IMR-90 (cell line): ENCODE data around the gene WNK4. TPM values are rescaled to one million over a fixed set of nuclear protein-coding genes. Genes with fewer than 3 reads are reported as not detected.

Source experiments
- ATAC-seq: fragments of 200-7000 bp; cut with Tn5 transposase; 2 replicates; pipeline ENCODE4 v1.9.1; 2020; ENCODE audit warnings: low read depth, mild to moderate bottlenecking, moderate library complexity
- BruUV-seq: library from RNA; stranded (reverse); fragments of 400-500 nt; replicated peaks from 2 replicates; lab custom pipeline; 2021; lab: Mats Ljungman, UMichigan
- CTCF ChIA-PET: fragments of 300-600 bp; formaldehyde crosslinking; extraction: SDS; loops from one replicate; lab custom pipeline; 2021; ENCODE audit warnings: antibody characterized with exemption; lab: Yijun Ruan, JAX
- POLR2A ChIA-PET: fragments of 300-600 bp; sonication (Branson Sonifier 250); formaldehyde crosslinking; loops from one replicate; lab custom pipeline; 2022; ENCODE audit warnings: antibody characterized with exemption; ENCODE audit not compliant: unreplicated experiment; lab: Charles Lee
- DNase-seq: peaks from one replicate; pipeline ENCODE4 v3.0.0; 2013
- H2AFZ ChIP-seq: replicated peaks from 2 replicates; pipeline ENCODE3; 2013; ENCODE audit warnings: low read length, mild to moderate bottlenecking; ENCODE audit not compliant: poor library complexity
- H2AK5ac ChIP-seq: 2 replicates; pipeline ENCODE4 v1.6.1; 2013; ENCODE audit warnings: low read depth, low read length, inconsistent platforms
- H2AK9ac ChIP-seq: replicated peaks from 2 replicates; pipeline ENCODE3; 2013; ENCODE audit warnings: mild to moderate bottlenecking, low read depth, low read length, moderate library complexity; ENCODE audit not compliant: poor library complexity
- H2BK120ac ChIP-seq: 2 replicates; pipeline ENCODE4 v1.6.1; 2013; ENCODE audit warnings: low read depth, low read length, inconsistent platforms
- H2BK15ac ChIP-seq: 3 replicates; pipeline ENCODE4 v1.6.1; 2013; ENCODE audit warnings: low read depth, low read length, inconsistent platforms
- H2BK20ac ChIP-seq: 2 replicates; pipeline ENCODE4 v1.6.1; 2013; ENCODE audit warnings: low read depth, mild to moderate bottlenecking, inconsistent platforms, low read length, moderate library complexity
- H2BK5ac ChIP-seq: 2 replicates; pipeline ENCODE4 v1.6.1; 2013; ENCODE audit warnings: mild to moderate bottlenecking, low read depth, low read length, inconsistent platforms; ENCODE audit not compliant: poor library complexity, severe bottlenecking
- H3K14ac ChIP-seq: replicated peaks from 2 replicates; pipeline ENCODE4 v1.6.1; 2013; ENCODE audit warnings: low read depth, low read length, inconsistent platforms
- H3K18ac ChIP-seq: 2 replicates; pipeline ENCODE4 v1.6.1; 2013; ENCODE audit warnings: low read depth, low read length, control low read depth
- H3K23ac ChIP-seq: 2 replicates; pipeline ENCODE4 v1.6.1; 2013; ENCODE audit warnings: low read depth, low read length, inconsistent platforms
- H3K27ac ChIP-seq: 2 replicates; pipeline ENCODE4 v1.5.1; 2013; ENCODE audit warnings: mild to moderate bottlenecking, control low read depth, low read length; ENCODE audit not compliant: insufficient read depth
- H3K27me3 ChIP-seq: 2 replicates; pipeline ENCODE4 v1.6.1; 2013; ENCODE audit warnings: low read length; ENCODE audit not compliant: control insufficient read depth, insufficient read depth
- H3K36me3 ChIP-seq: 2 replicates; pipeline ENCODE4 v1.6.1; 2013; ENCODE audit warnings: low read length, mixed read lengths; ENCODE audit not compliant: control insufficient read depth, insufficient read depth
- H3K4ac ChIP-seq: 2 replicates; pipeline ENCODE4 v1.6.1; 2013; ENCODE audit warnings: low read depth, low read length, inconsistent platforms
- H3K4me1 ChIP-seq: 2 replicates; pipeline ENCODE4 v1.6.1; 2013; ENCODE audit warnings: low read length, mixed read lengths; ENCODE audit not compliant: control insufficient read depth, insufficient read depth
- H3K4me2 ChIP-seq: 2 replicates; pipeline ENCODE4 v1.6.1; 2013; ENCODE audit warnings: low read depth, mild to moderate bottlenecking, control low read depth, low read length, moderate library complexity
- H3K4me3 ChIP-seq: 2 replicates; pipeline ENCODE4 v1.5.1; 2013; ENCODE audit warnings: low read depth, mild to moderate bottlenecking, control low read depth, low read length, moderate library complexity; ENCODE audit not compliant: insufficient read depth
- H3K56ac ChIP-seq: 2 replicates; pipeline ENCODE4 v1.6.1; 2013; ENCODE audit warnings: low read length, inconsistent platforms; ENCODE audit not compliant: insufficient read depth; ENCODE audit errors: extremely low read depth
- H3K79me1 ChIP-seq, 2 experiments: 2 replicates each; pipeline ENCODE4 v1.6.1; 2013; ENCODE audit warnings: low read length in 2 of 2, inconsistent platforms in 1 of 2, low read depth in 1 of 2
- H3K9ac ChIP-seq: 2 replicates; pipeline ENCODE4 v1.6.1; 2013; ENCODE audit warnings: low read depth, low read length, control low read depth
- H3K9me1 ChIP-seq: 2 replicates; pipeline ENCODE4 v1.6.1; 2013; ENCODE audit warnings: low read length, inconsistent platforms; ENCODE audit not compliant: insufficient read depth
- H3K9me3 ChIP-seq: 2 replicates; pipeline ENCODE4 v1.6.1; 2013; ENCODE audit warnings: low read length; ENCODE audit not compliant: control insufficient read depth, insufficient read depth
- H4K20me1 ChIP-seq: 2 replicates; pipeline ENCODE4 v1.6.1; 2013; ENCODE audit warnings: low read length, inconsistent platforms; ENCODE audit not compliant: insufficient read depth
- H4K5ac ChIP-seq: 2 replicates; pipeline ENCODE4 v1.6.1; 2013; ENCODE audit warnings: mild to moderate bottlenecking, low read depth, low read length, control low read depth
- H4K8ac ChIP-seq, 2 experiments: 2 replicates each; pipeline ENCODE4 v1.6.1; 2013; ENCODE audit warnings: low read depth in 2 of 2, low read length in 2 of 2, control low read depth in 1 of 2, inconsistent platforms in 1 of 2
- H4K91ac ChIP-seq: 2 replicates; pipeline ENCODE4 v1.6.1; 2013; ENCODE audit warnings: low read depth, low read length, inconsistent platforms; ENCODE audit not compliant: insufficient read depth
- BHLHE40 ChIP-seq: fragments of 150-350 bp; IDR thresholded peaks from 2 replicates; pipeline ENCODE4 v1.6.1; 2016; ENCODE audit warnings: mild to moderate bottlenecking, low read depth, low read length
- CEBPB ChIP-seq: IDR thresholded peaks from 2 replicates; pipeline ENCODE4 v1.6.1; 2012; ENCODE audit warnings: low read depth, low read length, improper control_type of control experiment
- CHD1 ChIP-seq: IDR thresholded peaks from 2 replicates; pipeline ENCODE4 v1.6.1; 2012; ENCODE audit warnings: low read depth, low read length, improper control_type of control experiment
- CTCF ChIP-seq: conservative IDR thresholded peaks from 2 replicates; pipeline ENCODE4 v1.5.1; 2012; ENCODE audit warnings: mild to moderate bottlenecking, low read depth, low read length, improper control_type of control experiment
- ELK1 ChIP-seq: fragments of 150-350 bp; IDR thresholded peaks from 2 replicates; pipeline ENCODE4 v1.6.1; 2016; ENCODE audit warnings: low read depth, mild to moderate bottlenecking, low read length, moderate library complexity, borderline replicate concordance
- MAFK ChIP-seq: IDR thresholded peaks from 2 replicates; pipeline ENCODE4 v1.6.1; 2012; ENCODE audit warnings: low read depth, low read length, improper control_type of control experiment
- MAZ ChIP-seq: IDR thresholded peaks from 2 replicates; pipeline ENCODE4 v1.6.1; 2012; ENCODE audit warnings: low read depth, mild to moderate bottlenecking, low read length, improper control_type of control experiment, moderate library complexity, borderline replicate concordance
- MXI1 ChIP-seq: IDR thresholded peaks from 2 replicates; pipeline ENCODE4 v1.6.1; 2012; ENCODE audit warnings: low read depth, mild to moderate bottlenecking, low read length, moderate library complexity, borderline replicate concordance
- NFE2L2 ChIP-seq: fragments of 150-350 bp; IDR thresholded peaks from 2 replicates; pipeline ENCODE4 v1.6.1; 2016; ENCODE audit warnings: low read depth, mild to moderate bottlenecking, low read length
- POLR2A ChIP-seq: IDR thresholded peaks from 2 replicates; pipeline ENCODE4 v1.6.1; 2012; ENCODE audit warnings: mild to moderate bottlenecking, low read depth, low read length
- RCOR1 ChIP-seq: IDR thresholded peaks from 2 replicates; pipeline ENCODE4 v1.6.1; 2012; ENCODE audit warnings: mild to moderate bottlenecking, low read length, improper control_type of control experiment; ENCODE audit not compliant: insufficient replicate concordance
- RFX5 ChIP-seq: IDR thresholded peaks from 2 replicates; pipeline ENCODE4 v1.8.0; 2012; ENCODE audit warnings: low read depth, mild to moderate bottlenecking, low read length, moderate library complexity
- SMC3 ChIP-seq: fragments of 150-350 bp; IDR thresholded peaks from 2 replicates; pipeline ENCODE4 v1.6.1; 2016; ENCODE audit warnings: low read depth, mild to moderate bottlenecking, antibody characterized with exemption, low read length, moderate library complexity
- USF2 ChIP-seq: fragments of 150-350 bp; IDR thresholded peaks from 2 replicates; pipeline ENCODE4 v1.6.1; 2017; ENCODE audit warnings: mild to moderate bottlenecking, antibody characterized with exemption, low read length, low read depth
- WGBS, 2 experiments: methylation state at CpG; one replicate each; pipeline versions ENCODE4 v1.1.5 to v1.1.7; 2013; ENCODE audit warnings: missing lambda C conversion rate in 2 of 2; ENCODE audit not compliant: insufficient read length in 1 of 2; ENCODE audit errors: extremely low coverage in 2 of 2; 5-methylcytosine and 5-hydroxymethylcytosine counted together
- dilution Hi-C: fragments of 300-500 bp; cut with HindIII; formaldehyde crosslinking; loops from one replicate; pipeline ENCODE4 v1.14.3; 2018; ENCODE audit warnings: low sequenced_read_pairs; ENCODE audit not compliant: unreplicated experiment
- in situ Hi-C: fragments of 300-500 bp; cut with MboI; formaldehyde crosslinking; loops from 3 replicates; pipeline ENCODE4 v1.14.3; 2019; ENCODE audit warnings: low sequenced_read_pairs, inconsistent platforms, mixed read lengths
- intact Hi-C: fragments of 100-400 bp; cut with micrococcal nuclease; formaldehyde crosslinking; loops from 2 replicates; pipeline ENCODE4 v1.10.0; 2022
- polyA plus RNA-seq, 3 experiments: library from polyadenylated mRNA; depleted of rRNA; stranded (reverse); fragments of >200 nt; gene quantifications; 2 replicates each; pipeline ENCODE4 v1.2.3, GENCODE V29; 2012; ENCODE audit warnings: low replicate concordance in 1 of 3
- total RNA-seq: library from RNA; depleted of rRNA; stranded (reverse); fragments of >200 nt; gene quantifications from 2 replicates; pipeline ENCODE4 v1.2.3, GENCODE V29; 2012

Gene WNK4
- total and polyA plus RNA-seq, 2 of the 4 experiments (the other 2 are of a cell fraction): 1.3 to 15.1 TPM

GRCh38 chr17:42844761-42845555 is 64.5 kb downstream of the WNK4 start:
- H3K4ac ChIP-seq: no peak overlapping the region
- dilution Hi-C loops: no loop called here
- no peak for TF ChIP-seq RFX5
- TF ChIP-seq NFE2L2: no peak
- no peak for TF ChIP-seq CHD1
- no peak for TF ChIP-seq USF2
- TF ChIP-seq MAFK: no peak
- TF ChIP-seq POLR2A: no peak
- no peak for TF ChIP-seq RCOR1
- TF ChIP-seq MXI1: no peak
- TF ChIP-seq BHLHE40: no peak
- no peak for TF ChIP-seq CEBPB
- TF ChIP-seq ELK1: no peak
- no peak for TF ChIP-seq MAZ
- no peak for TF ChIP-seq SMC3
- no peak for TF ChIP-seq CTCF

More at GRCh38 chr17:42844761-42845555, 64.5 kb downstream of the WNK4 start:
- in situ Hi-C loops: loop anchor here (5.0 kb wide), 1 partner anchor 92 kb away; no protein-coding TSS in a partner anchor
- peaks cover 8% of the 10 kb centered on the region; the same call in 1 of the 2 replicates for H3K9me1 ChIP-seq
- BruUV-seq: no TSS peak
- 86% methylated on average over 10 of the region's 24 CpGs; no CpG with 5 or more reads in 1 of the 2 experiments for WGBS, 2 experiments
- H3K9ac ChIP-seq: no peak overlapping the region
- CTCF ChIA-PET: no interaction called here
- H4K20me1 ChIP-seq: peaks cover 19% of the 10 kb centered on the region
- H3K27ac ChIP-seq: no peak overlapping the region
- H2BK15ac ChIP-seq: no peak overlapping the region; the same call in 2 of the 3 replicates
- no peak overlapping the region for H3K14ac ChIP-seq
- intact Hi-C loops: loop anchor here (5.0 kb wide), 1 partner anchor 277 kb away; no protein-coding TSS in a partner anchor
- no peak overlapping the region for H2AK5ac ChIP-seq
- H3K4me2 ChIP-seq: no peak overlapping the region
- no peak overlapping the region for H3K23ac ChIP-seq
- H3K36me3 ChIP-seq: peaks cover 41% of the 10 kb centered on the region
- DNase-seq: no peak
- no peak overlapping the region for H2BK120ac ChIP-seq
- ATAC-seq: no peak
- no peak overlapping the region for H4K91ac ChIP-seq
- H3K4me1 ChIP-seq: peaks cover 2% of the 10 kb centered on the region; the same call in 1 of the 2 replicates
- H3K18ac ChIP-seq: no peak overlapping the region
- no peak overlapping the region for H2AFZ ChIP-seq
- H3K56ac ChIP-seq: no peak overlapping the region
- no peak overlapping the region for H4K5ac ChIP-seq
- H2BK20ac ChIP-seq: no peak overlapping the region
- H3K9me3 ChIP-seq: no peaks in the 10 kb centered on the region
- H2AK9ac ChIP-seq: no peak overlapping the region
- H3K27me3 ChIP-seq: peaks cover 2% of the 10 kb centered on the region; the same call in 1 of the 2 replicates
- H3K79me1 ChIP-seq: peaks cover 8 to 12% of the 10 kb centered on the region in 2 experiments; a peak in 3 of 4 replicates
- no peak overlapping the region for H4K8ac ChIP-seq
- no peak overlapping the region for H2BK5ac ChIP-seq
- POLR2A ChIA-PET: no interaction called here
- H3K4me3 ChIP-seq: no peak overlapping the region
